SU-DHL-6 (cell line): ENCODE measurements around the gene NCOA1.

Experiments
- H2AFZ ChIP-seq: fragments of 200-600 bp; sonication (generic); 2 replicates; pipeline ENCODE4 v1.6.1; 2014; ENCODE audit warnings: low read depth, mild to moderate bottlenecking, moderate library complexity, mixed read lengths, antibody characterized with exemption, low read length; ENCODE audit not compliant: severe bottlenecking
- H3F3A ChIP-seq: fragments of 200-600 bp; shearing (Covaris generic); 2 replicates; pipeline ENCODE4 v1.6.0; 2016; ENCODE audit warnings: antibody characterized with exemption, mild to moderate bottlenecking; ENCODE audit not compliant: insufficient read depth
- H3K27ac ChIP-seq: fragments of 200-600 bp; sonication (generic); 2 replicates; pipeline ENCODE4 v1.5.1; 2016; ENCODE audit warnings: low read depth, mild to moderate bottlenecking, low read length, moderate library complexity, mixed read lengths
- H3K27me3 ChIP-seq: fragments of 200-600 bp; sonication (generic), shearing (Covaris generic); 2 replicates; pipeline ENCODE4 v1.6.0; 2014; ENCODE audit warnings: mild to moderate bottlenecking, low read length
- H3K36me3 ChIP-seq: fragments of 200-600 bp; sonication (generic); 2 replicates; pipeline ENCODE4 v1.6.1; 2014; ENCODE audit warnings: mild to moderate bottlenecking, low read length, mixed read lengths
- H3K4me2 ChIP-seq: fragments of 300-600, 200-600 bp; shearing (Covaris generic), sonication (generic); 2 replicates; pipeline ENCODE4 v1.6.0; 2014; ENCODE audit warnings: low read length, low read depth, mild to moderate bottlenecking; ENCODE audit not compliant: poor library complexity, severe bottlenecking
- H3K4me3 ChIP-seq: fragments of 200-600 bp; sonication (generic); 2 replicates; pipeline ENCODE4 v1.5.1; 2014; ENCODE audit warnings: antibody characterized with exemption, low read length, mild to moderate bottlenecking, mixed read lengths; ENCODE audit not compliant: insufficient read depth, poor library complexity, severe bottlenecking
- H3K79me2 ChIP-seq: fragments of 200-600 bp; sonication (generic); 2 replicates; pipeline ENCODE4 v1.6.1; 2014; ENCODE audit warnings: mild to moderate bottlenecking, low read length, moderate library complexity; ENCODE audit not compliant: insufficient read depth
- H3K9ac ChIP-seq: fragments of 200-600 bp; sonication (generic); 2 replicates; pipeline ENCODE4 v1.7.0; 2014; ENCODE audit warnings: mild to moderate bottlenecking, low read length
- H3K9me2 ChIP-seq: fragments of 200-600 bp; sonication (generic); replicated peaks from 2 replicates; pipeline ENCODE4 v1.6.1; 2014; ENCODE audit warnings: low read length; ENCODE audit not compliant: insufficient read depth
- H3K9me3 ChIP-seq: fragments of 200-600 bp; sonication (generic); 2 replicates; pipeline ENCODE4 v1.6.1; 2014; ENCODE audit warnings: low read length, mixed read lengths; ENCODE audit not compliant: insufficient read depth
- H4K20me1 ChIP-seq: fragments of 200-600 bp; sonication (generic); 2 replicates; pipeline ENCODE4 v1.6.1; 2014; ENCODE audit warnings: low read depth, mild to moderate bottlenecking, antibody characterized with exemption, low read length, moderate library complexity, mixed read lengths
- CTCF ChIP-seq: fragments of 200-600 bp; sonication (generic); IDR thresholded peaks from one replicate; pipeline ENCODE4 v1.5.1; 2017; ENCODE audit warnings: antibody characterized with exemption, mild to moderate bottlenecking, low read length, moderate library complexity; ENCODE audit not compliant: insufficient read depth, poor library complexity, severe bottlenecking
- EZH2phosphoT487 ChIP-seq: fragments of 200-600 bp; sonication (generic), shearing (Covaris generic); conservative IDR thresholded peaks from 2 replicates; pipeline ENCODE4 v1.6.1; 2018; ENCODE audit warnings: mild to moderate bottlenecking, antibody characterized with exemption, low read length, moderate library complexity, mixed read lengths

The NCOA1 gene

DNA sequence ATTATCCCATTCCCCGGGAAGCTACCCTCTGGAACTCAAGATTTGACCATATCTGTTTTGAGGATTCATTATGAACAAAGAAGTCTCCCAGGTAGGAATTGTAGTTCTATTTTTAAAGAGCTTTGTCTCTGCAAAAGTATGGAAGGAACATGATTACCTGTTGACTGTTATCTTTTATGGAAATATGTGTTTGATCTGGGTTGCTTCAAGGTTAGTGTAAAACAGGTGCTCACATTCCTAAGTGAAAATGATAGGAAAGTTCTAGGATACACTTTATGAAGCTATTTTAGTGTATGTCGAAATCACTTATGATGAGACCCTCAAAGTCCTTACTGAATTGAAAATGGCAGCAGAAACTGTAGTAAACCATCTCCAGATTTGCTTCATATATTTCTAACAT lies 153.0 kb downstream of the NCOA1 start:
- Histone ChIP-seq H3K27ac (no peak overlapping the region), H3K79me2 (no peaks in the 10 kb centered on the region), H4K20me1 (no peaks in the 10 kb centered on the region), H3K4me3 (no peak overlapping the region), H3K9me3 (no peaks in the 10 kb centered on the region), H2AFZ (no peak overlapping the region), H3K4me2 (no peak overlapping the region), H3K36me3 (no peaks in the 10 kb centered on the region), H3K9ac (no peak overlapping the region), H3F3A (no peaks in the 10 kb centered on the region), H3K9me2 (no peaks in the 10 kb centered on the region), H3K27me3 (no peaks in the 10 kb centered on the region)
- no peak for TF ChIP-seq EZH2phosphoT487
- no peak for TF ChIP-seq CTCF

DNA sequence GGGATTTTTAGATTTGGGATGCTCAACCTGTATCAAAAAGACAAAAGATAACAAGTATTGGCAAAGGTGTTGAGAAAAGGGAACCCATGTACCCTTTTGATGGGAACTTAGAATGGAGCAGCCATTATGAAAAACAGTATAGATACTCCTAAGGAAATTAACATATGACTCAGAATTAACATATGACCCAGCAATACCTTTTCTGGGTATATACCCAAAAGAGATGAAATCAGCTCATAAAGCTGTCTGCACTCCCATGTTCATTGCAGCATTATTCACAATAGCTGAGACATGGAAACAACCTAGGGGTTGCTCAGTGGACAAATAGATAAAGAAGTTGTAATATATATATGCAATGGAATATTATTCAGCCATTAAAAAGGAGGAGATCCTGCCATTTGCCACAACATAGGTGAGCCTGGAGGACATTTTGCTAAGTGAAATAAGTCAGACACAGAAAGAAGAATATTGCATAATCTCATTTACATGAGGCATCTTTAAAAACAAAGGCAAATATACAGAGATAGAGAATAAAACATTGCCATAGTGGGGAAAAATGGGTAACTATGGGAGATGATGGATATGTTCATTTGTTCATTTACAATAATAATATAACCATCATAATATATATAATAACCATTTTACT lies 160.1 kb downstream of the NCOA1 start:
- H3K4me2 ChIP-seq, result no peak overlapping the region
- no peak overlapping the region for H2AFZ ChIP-seq
- no peaks in the 10 kb centered on the region for H4K20me1 ChIP-seq
- H3K9me3 ChIP-seq, result no peaks in the 10 kb centered on the region
- H3K27me3 ChIP-seq, result no peaks in the 10 kb centered on the region
- no peaks in the 10 kb centered on the region for H3K36me3 ChIP-seq
- peaks cover 9% of the 10 kb centered on the region; the same call in 1 of the 2 replicates for H3F3A ChIP-seq
- H3K4me3 ChIP-seq, result no peak overlapping the region
- no peaks in the 10 kb centered on the region for H3K9me2 ChIP-seq
- no peak overlapping the region for H3K27ac ChIP-seq
- no peak for TF ChIP-seq CTCF
- no peak for TF ChIP-seq EZH2phosphoT487
- H3K9ac ChIP-seq, result no peak overlapping the region
- H3K79me2 ChIP-seq, result no peaks in the 10 kb centered on the region

DNA sequence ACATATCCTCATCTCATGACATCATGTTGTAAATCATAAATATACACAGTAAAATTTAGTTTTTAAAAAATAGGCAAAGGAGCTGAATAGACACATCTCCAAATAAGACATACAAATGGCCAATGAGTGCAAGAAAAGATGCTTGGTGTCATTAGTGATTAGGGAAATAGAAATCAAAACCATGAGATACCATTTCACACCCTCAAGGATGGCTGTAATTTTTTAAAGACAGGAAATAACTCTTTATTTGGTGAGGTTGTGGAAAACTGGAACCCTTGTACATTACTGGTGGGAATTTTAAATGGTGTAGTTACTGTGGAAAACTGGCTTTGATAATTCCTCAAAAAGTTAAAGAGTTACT lies 160.6 kb downstream of the NCOA1 start:
- Histone ChIP-seq H3K4me2 (no peak overlapping the region), H3K9me3 (no peaks in the 10 kb centered on the region)

More for the DNA sequence above, 160.6 kb downstream of the NCOA1 start:
- Histone ChIP-seq H3K27me3 (no peaks in the 10 kb centered on the region), H3K4me3 (no peak overlapping the region), H2AFZ (no peak overlapping the region), H4K20me1 (no peaks in the 10 kb centered on the region), H3K9ac (no peak overlapping the region), H3F3A (peaks cover 9% of the 10 kb centered on the region; the same call in 1 of the 2 replicates), H3K9me2 (no peaks in the 10 kb centered on the region), H3K79me2 (no peaks in the 10 kb centered on the region), H3K36me3 (no peaks in the 10 kb centered on the region), H3K27ac (no peak overlapping the region)
- no peak for TF ChIP-seq EZH2phosphoT487
- no peak for TF ChIP-seq CTCF
